HEK293T (cell line): ENCODE data around the gene S100B.
"Not testable (repeated sequence)": the region's sequence is repeated elsewhere in the genome, so short reads cannot be mapped to it uniquely, and the experiment has no call there.

Experiments
- CTCF ChIA-PET: fragments of 350-600 bp; formaldehyde crosslinking; extraction: SDS; loops from one replicate; lab custom pipeline; 2021; ENCODE audit warnings: antibody characterized with exemption, inconsistent platforms; lab: Yijun Ruan, JAX
- POLR2A ChIA-PET: fragments of 350-600 bp; formaldehyde crosslinking; extraction: SDS; loops from one replicate; lab custom pipeline; 2020; ENCODE audit warnings: antibody characterized with exemption, inconsistent platforms; lab: Yijun Ruan, JAX
- DNase-seq: peaks from one replicate; pipeline ENCODE4 v3.0.0; 2012; ENCODE audit warnings: mixed read lengths; ENCODE audit errors: extremely low spot score
- ARNT ChIP-seq: fragments of 450-650 bp; IDR thresholded peaks from 2 replicates; pipeline ENCODE4 v1.6.1; 2017; ENCODE audit warnings: mild to moderate bottlenecking
- BHLHE40 ChIP-seq: fragments of 450-650 bp; IDR thresholded peaks from 2 replicates; pipeline ENCODE4 v1.6.1; 2016; ENCODE audit warnings: mild to moderate bottlenecking, moderate library complexity, borderline replicate concordance
- CTBP1 ChIP-seq: fragments of 450-650 bp; IDR thresholded peaks from 2 replicates; pipeline ENCODE4 v1.6.1; 2016; ENCODE audit warnings: borderline replicate concordance
- ELF4 ChIP-seq: fragments of 450-650 bp; IDR thresholded peaks from 2 replicates; pipeline ENCODE4 v1.6.1; 2017; ENCODE audit warnings: antibody characterized with exemption
- FOXA1 ChIP-seq: fragments of 450-650 bp; IDR thresholded peaks from 2 replicates; pipeline ENCODE4 v1.6.1; 2016; ENCODE audit warnings: mild to moderate bottlenecking
- FOXK2 ChIP-seq: fragments of 450-650 bp; IDR thresholded peaks from 2 replicates; pipeline ENCODE4 v1.6.1; 2016; ENCODE audit warnings: mild to moderate bottlenecking
- FOXM1 ChIP-seq: fragments of 450-650 bp; IDR thresholded peaks from 2 replicates; pipeline ENCODE4 v1.6.1; 2017; ENCODE audit warnings: mild to moderate bottlenecking, borderline replicate concordance
- HDGF ChIP-seq: fragments of 450-650 bp; IDR thresholded peaks from 2 replicates; pipeline ENCODE4 v1.6.1; 2017; ENCODE audit warnings: antibody characterized with exemption, borderline replicate concordance
- L3MBTL2 ChIP-seq: fragments of 450-650 bp; conservative IDR thresholded peaks from 2 replicates; pipeline ENCODE4 v1.6.1; 2016; ENCODE audit warnings: mild to moderate bottlenecking
- LEF1 ChIP-seq: fragments of 450-650 bp; IDR thresholded peaks from 2 replicates; pipeline ENCODE4 v1.6.1; 2017; ENCODE audit warnings: mild to moderate bottlenecking, borderline replicate concordance
- NFRKB ChIP-seq: fragments of 450-650 bp; IDR thresholded peaks from 2 replicates; pipeline ENCODE4 v1.6.1; 2016; ENCODE audit warnings: mild to moderate bottlenecking, moderate library complexity
- PKNOX1 ChIP-seq: fragments of 450-650 bp; IDR thresholded peaks from 2 replicates; pipeline ENCODE4 v1.6.1; 2016
- SP1 ChIP-seq: fragments of 450-650 bp; IDR thresholded peaks from 2 replicates; pipeline ENCODE4 v1.6.1; 2017
- SUZ12 ChIP-seq: fragments of 450-650 bp; IDR thresholded peaks from 2 replicates; pipeline ENCODE4 v1.6.1; 2016; ENCODE audit warnings: mild to moderate bottlenecking
- TARDBP ChIP-seq: fragments of 450-650 bp; IDR thresholded peaks from 2 replicates; pipeline ENCODE4 v1.6.1; 2016
- ZNF384 ChIP-seq: fragments of 450-650 bp; IDR thresholded peaks from 2 replicates; pipeline ENCODE4 v1.6.1; 2016

Gene S100B

GRCh38 chr21:46633566-46633965 is 28.7 kb upstream of the S100B start:
- TF ChIP-seq ARNT (no peak), FOXA1 (no peak), ELF4 (no peak), NFRKB (no peak), FOXK2 (no peak), TARDBP (no peak), L3MBTL2 (no peak), PKNOX1 (no peak), BHLHE40 (no peak), CTBP1 (no peak)
- DNase-seq: no peak
- CTCF ChIA-PET: no interaction called here
- POLR2A ChIA-PET: no interaction called here

- DNase-seq, POLR2A ChIA-PET, CTCF ChIA-PET: not testable (repeated sequence)
These were observed 26.0 kb upstream of the S100B start for GRCh38 chr21:46630915-46631314.

GRCh38 chr21:46628868-46629267 is 24.0 kb upstream of the S100B start:
- DNase-seq: no peak
- CTCF ChIA-PET: no interaction called here
- TF ChIP-seq FOXM1 (no peak), SUZ12 (no peak), SP1 (no peak), ARNT (no peak), HDGF (no peak), LEF1 (no peak), PKNOX1 (no peak), FOXK2 (no peak), ELF4 (no peak), FOXA1 (no peak), L3MBTL2 (no peak), CTBP1 (no peak), ZNF384 (no peak), NFRKB (no peak)
- POLR2A ChIA-PET: no interaction called here

DNA sequence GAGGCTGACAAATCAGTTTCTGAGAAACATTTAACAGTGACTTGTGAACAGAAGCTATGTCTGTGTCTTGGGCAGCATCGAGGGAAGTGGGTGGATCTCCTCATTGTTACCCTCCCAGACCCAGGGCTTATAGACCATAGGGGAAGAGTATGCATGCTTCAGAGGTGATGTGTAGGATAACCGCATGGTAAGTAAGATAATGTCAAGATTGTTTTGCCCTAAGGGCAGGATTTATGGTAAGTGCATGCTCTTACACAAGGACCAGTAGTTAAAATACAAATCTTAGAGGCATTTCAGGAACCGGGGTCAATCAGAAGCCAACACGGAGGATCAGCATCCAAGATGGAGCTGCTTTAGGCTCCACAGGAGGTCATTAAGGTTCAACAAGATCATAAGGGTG is 22.8 kb upstream of the S100B start:
- DNase-seq: no peak
- no peak for TF ChIP-seq SP1
- no peak for TF ChIP-seq FOXK2
- no peak for TF ChIP-seq L3MBTL2
- no peak for TF ChIP-seq TARDBP
- TF ChIP-seq ELF4: no peak
- TF ChIP-seq BHLHE40: no peak
- no peak for TF ChIP-seq CTBP1
- TF ChIP-seq ZNF384: no peak
- no peak for TF ChIP-seq FOXA1
- no peak for TF ChIP-seq NFRKB
- no peak for TF ChIP-seq FOXM1
- POLR2A ChIA-PET: no interaction called here
- CTCF ChIA-PET: no interaction called here

GRCh38 chr21:46626975-46627501 is 22.2 kb upstream of the S100B start:
- DNase-seq: no peak
- POLR2A ChIA-PET: interaction anchor here (1.2 kb wide), 1 partner anchor 9 kb away, joined by 7 read pairs; the partner anchor contains the start of gene PRMT2
- CTCF ChIA-PET: no interaction called here
- TF ChIP-seq SP1 (no peak), ZNF384 (no peak), FOXA1 (no peak)

DNA sequence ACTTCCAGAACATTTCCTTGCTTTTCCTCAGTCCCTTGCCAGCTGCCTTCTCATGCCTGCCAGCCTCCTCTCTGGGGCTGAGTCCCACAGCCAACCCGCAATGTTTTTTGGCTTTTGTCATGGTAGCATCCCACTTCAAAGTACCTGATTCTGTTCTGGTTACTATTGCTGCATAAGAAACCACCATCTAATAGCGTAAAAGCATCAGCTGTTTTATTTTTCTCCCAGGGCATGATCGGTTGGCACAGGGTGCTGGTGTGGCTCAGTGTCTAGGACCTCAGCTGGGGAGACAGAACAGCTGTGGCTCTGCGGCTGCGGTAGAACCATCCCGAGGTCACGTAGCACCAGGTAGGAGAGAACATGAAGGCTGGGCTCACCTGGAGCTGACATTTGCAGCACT is 21.7 kb upstream of the S100B start:
- ChIA-PET CTCF (no interaction called here), POLR2A (interaction anchor here (1.2 kb wide), 1 partner anchor 9 kb away, joined by 7 read pairs; the partner anchor contains the start of gene PRMT2)
- no peak for DNase-seq
- TF ChIP-seq HDGF (no peak), BHLHE40 (no peak), CTBP1 (no peak), ARNT (no peak), SP1 (no peak), FOXK2 (no peak), ZNF384 (no peak), SUZ12 (no peak), ELF4 (no peak), PKNOX1 (no peak), L3MBTL2 (no peak), LEF1 (no peak), FOXA1 (no peak), TARDBP (no peak), NFRKB (no peak), FOXM1 (no peak)

DNA sequence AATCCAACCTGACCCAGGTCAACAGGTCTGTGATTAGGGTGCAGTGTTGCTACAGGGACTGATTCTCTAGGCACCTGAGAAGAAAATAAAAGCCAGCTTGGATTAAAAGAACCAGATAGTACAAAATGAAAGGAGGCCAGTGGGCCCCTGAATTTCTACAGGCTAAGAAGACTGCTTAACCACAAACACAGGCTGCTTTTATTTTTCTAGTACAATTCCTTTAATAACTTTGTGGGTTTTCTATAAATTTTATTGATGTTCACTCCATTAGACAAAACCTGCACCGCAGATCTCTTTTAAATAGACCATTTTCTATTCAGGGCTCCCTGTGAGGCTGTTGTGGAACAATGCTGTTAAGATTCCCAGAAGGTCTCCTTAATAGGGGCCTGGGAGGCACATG is 20.9 kb upstream of the S100B start:
- CTCF ChIA-PET: no interaction called here
- DNase-seq: no peak
- TF ChIP-seq L3MBTL2 (no peak), ZNF384 (no peak), FOXM1 (no peak), CTBP1 (no peak), FOXK2 (no peak), SUZ12 (no peak), FOXA1 (no peak), BHLHE40 (no peak), TARDBP (no peak), NFRKB (no peak), ELF4 (no peak), LEF1 (no peak), PKNOX1 (no peak), SP1 (no peak)
- POLR2A ChIA-PET: no interaction called here
